Gastroesophageal sphincter (tissue), 3 donors: Measurements from ENCODE around the gene OLIG1.

ENCODE experiments used
- CTCF ChIP-seq, 4 experiments: fragments of 200-600 bp in 2 of 4; fragments of 450-650 bp in 2 of 4; sonication (generic) in 1 of 4; IDR thresholded peaks; one replicate each; pipeline ENCODE4 v1.5.1; 2017 to 2019; ENCODE audit warnings: antibody characterized with exemption in 4 of 4, mild to moderate bottlenecking in 2 of 4, moderate library complexity in 2 of 4
- EP300 ChIP-seq: sonication (generic); formaldehyde crosslinking; IDR thresholded peaks from one replicate; pipeline ENCODE4 v1.6.1; 2017; ENCODE audit warnings: antibody characterized with exemption, mild to moderate bottlenecking
- POLR2AphosphoS5 ChIP-seq: sonication (generic); formaldehyde crosslinking; IDR thresholded peaks from one replicate; pipeline ENCODE4 v1.6.1; 2017; ENCODE audit warnings: antibody characterized with exemption

GRCh38 chr21:33075596-33076195 lies 5.8 kb downstream of the OLIG1 start:
- TF ChIP-seq CTCF (IDR thresholded peaks at IDR 0.05) (no peak), EP300 (no peak), POLR2AphosphoS5 (no peak)
